HepG2 (cell line): ENCODE data around the gene DPEP2NB. TPM values are rescaled to one million over a fixed set of nuclear protein-coding genes. Genes with fewer than 3 reads are reported as not detected.

Source experiments
- CCAR2 ChIP-seq: fragments of 200-400 bp; formaldehyde crosslinking; optimal IDR thresholded peaks from 2 replicates; pipeline ENCODE3; 2018; ENCODE audit warnings: low read depth, mild to moderate bottlenecking, low read length, moderate library complexity
- EED ChIP-seq: sonication (generic); formaldehyde crosslinking; IDR thresholded peaks from 2 replicates; pipeline ENCODE4 v1.5.0; 2020; ENCODE audit warnings: mild to moderate bottlenecking, missing genetic modification reagents
- MAF1 ChIP-seq: sonication (generic); formaldehyde crosslinking; IDR thresholded peaks from 2 replicates; pipeline ENCODE4 v1.5.0; 2020; ENCODE audit warnings: missing genetic modification reagents, borderline replicate concordance
- NCOA2 ChIP-seq: sonication (generic); formaldehyde crosslinking; IDR thresholded peaks from 2 replicates; pipeline ENCODE4 v1.8.0; 2022; ENCODE audit warnings: inconsistent platforms
- PLRG1 ChIP-seq: fragments of 450-650 bp; conservative IDR thresholded peaks from 2 replicates; pipeline ENCODE4 v1.6.1; 2016
- REPIN1 ChIP-seq: sonication (generic); formaldehyde crosslinking; IDR thresholded peaks from 2 replicates; pipeline ENCODE4 v1.8.0; 2022; ENCODE audit warnings: missing genetic modification reagents, low read depth, mild to moderate bottlenecking, borderline replicate concordance
- RFXANK ChIP-seq: IDR thresholded peaks from 2 replicates; pipeline ENCODE4 v1.6.1; 2016
- SIN3B ChIP-seq: fragments of 150-350 bp; IDR thresholded peaks from 2 replicates; pipeline ENCODE4 v1.6.1; 2014; ENCODE audit warnings: low read length
- SRY ChIP-seq: sonication (generic); formaldehyde crosslinking; IDR thresholded peaks from 2 replicates; pipeline ENCODE4 v1.8.0; 2022; ENCODE audit warnings: mild to moderate bottlenecking, missing genetic modification reagents
- ZFP36 ChIP-seq: fragments of 150-350 bp; IDR thresholded peaks from 2 replicates; pipeline ENCODE4 v1.6.1; 2018; ENCODE audit warnings: borderline replicate concordance, low read length, low read depth; ENCODE audit not compliant: partially characterized antibody
- ZNF20 ChIP-seq: sonication (generic); formaldehyde crosslinking; IDR thresholded peaks from 2 replicates; pipeline ENCODE4 v1.4.0; 2020; ENCODE audit warnings: mild to moderate bottlenecking, moderate library complexity, missing genetic modification reagents
- ZNF337 ChIP-seq: sonication (generic); formaldehyde crosslinking; IDR thresholded peaks from 2 replicates; pipeline ENCODE4 v1.5.1; 2020; ENCODE audit warnings: missing genetic modification reagents, low read depth, mild to moderate bottlenecking, borderline replicate concordance
- ZNF431 ChIP-seq: sonication (generic); formaldehyde crosslinking; IDR thresholded peaks from 2 replicates; pipeline ENCODE4 v1.9.0; 2022; ENCODE audit warnings: missing genetic modification reagents, low read depth, mild to moderate bottlenecking, borderline replicate concordance
- ZNF557 ChIP-seq: sonication (generic); formaldehyde crosslinking; IDR thresholded peaks from 2 replicates; pipeline ENCODE4 v1.4.0; 2020; ENCODE audit warnings: missing genetic modification reagents
- polyA plus RNA-seq, 8 experiments: library from polyadenylated mRNA; depleted of rRNA in 3 of 8; stranded (reverse) in 7 of 8; unstranded in 1 of 8; fragments of >200 nt; fragmentation: Illumina TruSeq in 4 of 8; extraction: Trizol in 4 of 8; gene quantifications; 2 replicates each; pipeline versions ENCODE4 v1.2.1 to v1.2.3, GENCODE V29; 2011 to 2016; ENCODE audit warnings: low read depth in 4 of 8, missing spikeins in 1 of 8, mixed read lengths in 1 of 8; ENCODE audit not compliant: insufficient read depth in 1 of 8
- total RNA-seq, 5 experiments: library from RNA; depleted of rRNA; stranded (reverse); fragments of >200 nt; fragmentation: Illumina TruSeq; extraction: Trizol; gene quantifications; 2 replicates each; pipeline ENCODE4 v1.2.3, GENCODE V29; 2016; ENCODE audit warnings: low read depth in 1 of 5
- TF ChIP-seq, protein P1 (sequence below): sonication (generic); formaldehyde crosslinking; IDR thresholded peaks from 2 replicates; pipeline ENCODE4 v1.4.0; 2020; ENCODE audit warnings: mild to moderate bottlenecking, low read depth, missing genetic modification reagents
- TF ChIP-seq, protein P2 (sequence below): sonication (generic); formaldehyde crosslinking; conservative IDR thresholded peaks from 2 replicates; pipeline ENCODE4 v1.4.0; 2020; ENCODE audit warnings: missing genetic modification reagents
- TF ChIP-seq, protein P3 (sequence below): sonication (generic); formaldehyde crosslinking; IDR thresholded peaks from 2 replicates; pipeline ENCODE4 v1.4.0; 2020; ENCODE audit warnings: missing genetic modification reagents
- TF ChIP-seq, protein P4 (sequence below): sonication (generic); formaldehyde crosslinking; IDR thresholded peaks from 2 replicates; pipeline ENCODE4 v1.5.0; 2020; ENCODE audit warnings: missing genetic modification reagents
- TF ChIP-seq, protein P5 (sequence below): sonication (generic); formaldehyde crosslinking; IDR thresholded peaks from 2 replicates; pipeline ENCODE4 v1.4.0; 2020; ENCODE audit warnings: missing genetic modification reagents, borderline replicate concordance

Gene DPEP2NB
- total and polyA plus RNA-seq, 2 of the 13 experiments (the other 11 are each of a cell fraction or from before 2014, with no cell fraction given), result not detected

DNA sequence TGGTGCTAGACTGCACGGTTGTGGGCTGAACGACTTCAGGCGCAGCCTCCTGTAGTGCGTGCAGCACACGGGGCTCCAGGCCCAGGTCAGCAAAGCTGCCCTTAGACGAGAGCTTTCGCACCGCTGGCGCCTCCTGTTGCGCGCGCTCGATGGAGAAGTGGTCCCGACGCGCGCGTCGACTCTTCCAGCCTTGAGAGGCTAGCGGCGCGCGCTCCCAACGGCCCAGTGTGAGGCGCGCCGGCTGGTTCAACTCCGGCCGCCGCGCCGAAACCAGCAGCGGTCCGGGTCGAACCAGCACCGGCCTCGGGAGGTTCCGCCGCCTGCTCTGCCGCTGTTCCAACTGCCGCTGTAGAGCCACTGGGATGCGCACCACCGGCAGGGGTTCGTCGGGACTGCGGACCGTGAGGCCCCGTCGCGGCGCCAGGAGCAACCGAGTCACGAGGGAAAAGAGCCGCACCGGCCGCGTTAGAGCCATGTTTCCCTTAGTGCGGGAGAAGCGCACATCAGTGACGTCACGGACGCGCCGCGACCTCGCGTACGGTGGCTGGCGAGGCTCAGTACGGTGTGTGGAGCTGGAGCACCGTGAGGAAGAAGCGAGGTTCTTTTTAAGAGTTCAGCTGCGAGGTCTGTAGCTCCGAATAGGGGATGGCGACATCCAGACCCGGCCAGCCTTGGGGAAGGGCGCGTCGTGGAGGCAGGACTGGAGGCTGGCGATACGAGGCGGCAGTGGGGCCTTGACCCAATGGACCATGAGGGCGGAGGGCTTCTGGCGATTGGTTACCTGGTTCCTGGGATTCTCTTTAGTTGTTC, 7.2 kb upstream of the DPEP2NB start, which contains the start of the genes DDX28 and DUS2 (continued):
- TF ChIP-seq, protein P1, sequence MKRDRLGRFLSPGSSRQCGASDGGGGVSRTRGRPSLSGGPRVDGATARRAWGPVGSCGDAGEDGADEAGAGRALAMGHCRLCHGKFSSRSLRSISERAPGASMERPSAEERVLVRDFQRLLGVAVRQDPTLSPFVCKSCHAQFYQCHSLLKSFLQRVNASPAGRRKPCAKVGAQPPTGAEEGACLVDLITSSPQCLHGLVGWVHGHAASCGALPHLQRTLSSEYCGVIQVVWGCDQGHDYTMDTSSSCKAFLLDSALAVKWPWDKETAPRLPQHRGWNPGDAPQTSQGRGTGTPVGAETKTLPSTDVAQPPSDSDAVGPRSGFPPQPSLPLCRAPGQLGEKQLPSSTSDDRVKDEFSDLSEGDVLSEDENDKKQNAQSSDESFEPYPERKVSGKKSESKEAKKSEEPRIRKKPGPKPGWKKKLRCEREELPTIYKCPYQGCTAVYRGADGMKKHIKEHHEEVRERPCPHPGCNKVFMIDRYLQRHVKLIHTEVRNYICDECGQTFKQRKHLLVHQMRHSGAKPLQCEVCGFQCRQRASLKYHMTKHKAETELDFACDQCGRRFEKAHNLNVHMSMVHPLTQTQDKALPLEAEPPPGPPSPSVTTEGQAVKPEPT (CRISPR knock-in tag), result no peak
- TF ChIP-seq PLRG1 (no peak), SRY (CRISPR knock-in tag) (no peak; the same call in 1 of the 2 replicates), ZNF557 (no peak), SIN3B (peak; percentile 99), MAF1 (CRISPR knock-in tag) (no peak; the same call in 1 of the 2 replicates), EED (peak; percentile 85; the same call in 1 of the 2 replicates), ZNF337 (CRISPR knock-in tag) (no peak), NCOA2 (CRISPR knock-in tag) (peak; percentile 59), ZNF431 (CRISPR knock-in tag) (peak; percentile 85), REPIN1 (CRISPR knock-in tag) (peak; percentile 99), ZFP36 (no peak), RFXANK (CRISPR knock-in tag) (peak; percentile 72; the same call in 1 of the 2 replicates), ZNF20 (CRISPR knock-in tag) (no peak; the same call in 1 of the 2 replicates), CCAR2 (no peak)
- TF ChIP-seq, protein P2, sequence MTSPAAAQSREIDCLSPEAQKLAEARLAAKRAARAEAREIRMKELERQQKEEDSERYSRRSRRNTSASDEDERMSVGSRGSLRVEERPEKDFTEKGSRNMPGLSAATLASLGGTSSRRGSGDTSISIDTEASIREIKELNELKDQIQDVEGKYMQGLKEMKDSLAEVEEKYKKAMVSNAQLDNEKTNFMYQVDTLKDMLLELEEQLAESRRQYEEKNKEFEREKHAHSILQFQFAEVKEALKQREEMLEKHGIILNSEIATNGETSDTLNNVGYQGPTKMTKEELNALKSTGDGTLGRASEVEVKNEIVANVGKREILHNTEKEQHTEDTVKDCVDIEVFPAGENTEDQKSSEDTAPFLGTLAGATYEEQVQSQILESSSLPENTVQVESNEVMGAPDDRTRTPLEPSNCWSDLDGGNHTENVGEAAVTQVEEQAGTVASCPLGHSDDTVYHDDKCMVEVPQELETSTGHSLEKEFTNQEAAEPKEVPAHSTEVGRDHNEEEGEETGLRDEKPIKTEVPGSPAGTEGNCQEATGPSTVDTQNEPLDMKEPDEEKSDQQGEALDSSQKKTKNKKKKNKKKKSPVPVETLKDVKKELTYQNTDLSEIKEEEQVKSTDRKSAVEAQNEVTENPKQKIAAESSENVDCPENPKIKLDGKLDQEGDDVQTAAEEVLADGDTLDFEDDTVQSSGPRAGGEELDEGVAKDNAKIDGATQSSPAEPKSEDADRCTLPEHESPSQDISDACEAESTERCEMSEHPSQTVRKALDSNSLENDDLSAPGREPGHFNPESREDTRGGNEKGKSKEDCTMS (CRISPR knock-in tag), result 0 out of 2 replicates have a peak, but pooled peaks have one; percentile 44
- TF ChIP-seq, protein P3, sequence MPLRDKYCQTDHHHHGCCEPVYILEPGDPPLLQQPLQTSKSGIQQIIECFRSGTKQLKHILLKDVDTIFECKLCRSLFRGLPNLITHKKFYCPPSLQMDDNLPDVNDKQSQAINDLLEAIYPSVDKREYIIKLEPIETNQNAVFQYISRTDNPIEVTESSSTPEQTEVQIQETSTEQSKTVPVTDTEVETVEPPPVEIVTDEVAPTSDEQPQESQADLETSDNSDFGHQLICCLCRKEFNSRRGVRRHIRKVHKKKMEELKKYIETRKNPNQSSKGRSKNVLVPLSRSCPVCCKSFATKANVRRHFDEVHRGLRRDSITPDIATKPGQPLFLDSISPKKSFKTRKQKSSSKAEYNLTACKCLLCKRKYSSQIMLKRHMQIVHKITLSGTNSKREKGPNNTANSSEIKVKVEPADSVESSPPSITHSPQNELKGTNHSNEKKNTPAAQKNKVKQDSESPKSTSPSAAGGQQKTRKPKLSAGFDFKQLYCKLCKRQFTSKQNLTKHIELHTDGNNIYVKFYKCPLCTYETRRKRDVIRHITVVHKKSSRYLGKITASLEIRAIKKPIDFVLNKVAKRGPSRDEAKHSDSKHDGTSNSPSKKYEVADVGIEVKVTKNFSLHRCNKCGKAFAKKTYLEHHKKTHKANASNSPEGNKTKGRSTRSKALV (CRISPR knock-in tag), result peak; percentile 78
- TF ChIP-seq, protein P4, sequence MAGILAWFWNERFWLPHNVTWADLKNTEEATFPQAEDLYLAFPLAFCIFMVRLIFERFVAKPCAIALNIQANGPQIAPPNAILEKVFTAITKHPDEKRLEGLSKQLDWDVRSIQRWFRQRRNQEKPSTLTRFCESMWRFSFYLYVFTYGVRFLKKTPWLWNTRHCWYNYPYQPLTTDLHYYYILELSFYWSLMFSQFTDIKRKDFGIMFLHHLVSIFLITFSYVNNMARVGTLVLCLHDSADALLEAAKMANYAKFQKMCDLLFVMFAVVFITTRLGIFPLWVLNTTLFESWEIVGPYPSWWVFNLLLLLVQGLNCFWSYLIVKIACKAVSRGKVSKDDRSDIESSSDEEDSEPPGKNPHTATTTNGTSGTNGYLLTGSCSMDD, result peak; percentile 9; the same call in 1 of the 2 replicates
- TF ChIP-seq, protein P5, sequence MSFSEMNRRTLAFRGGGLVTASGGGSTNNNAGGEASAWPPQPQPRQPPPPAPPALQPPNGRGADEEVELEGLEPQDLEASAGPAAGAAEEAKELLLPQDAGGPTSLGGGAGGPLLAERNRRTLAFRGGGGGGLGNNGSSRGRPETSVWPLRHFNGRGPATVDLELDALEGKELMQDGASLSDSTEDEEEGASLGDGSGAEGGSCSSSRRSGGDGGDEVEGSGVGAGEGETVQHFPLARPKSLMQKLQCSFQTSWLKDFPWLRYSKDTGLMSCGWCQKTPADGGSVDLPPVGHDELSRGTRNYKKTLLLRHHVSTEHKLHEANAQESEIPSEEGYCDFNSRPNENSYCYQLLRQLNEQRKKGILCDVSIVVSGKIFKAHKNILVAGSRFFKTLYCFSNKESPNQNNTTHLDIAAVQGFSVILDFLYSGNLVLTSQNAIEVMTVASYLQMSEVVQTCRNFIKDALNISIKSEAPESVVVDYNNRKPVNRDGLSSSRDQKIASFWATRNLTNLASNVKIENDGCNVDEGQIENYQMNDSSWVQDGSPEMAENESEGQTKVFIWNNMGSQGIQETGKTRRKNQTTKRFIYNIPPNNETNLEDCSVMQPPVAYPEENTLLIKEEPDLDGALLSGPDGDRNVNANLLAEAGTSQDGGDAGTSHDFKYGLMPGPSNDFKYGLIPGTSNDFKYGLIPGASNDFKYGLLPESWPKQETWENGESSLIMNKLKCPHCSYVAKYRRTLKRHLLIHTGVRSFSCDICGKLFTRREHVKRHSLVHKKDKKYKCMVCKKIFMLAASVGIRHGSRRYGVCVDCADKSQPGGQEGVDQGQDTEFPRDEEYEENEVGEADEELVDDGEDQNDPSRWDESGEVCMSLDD (CRISPR knock-in tag), result peak; percentile 26; the same call in 1 of the 2 replicates
